TTC549 (cell line): ENCODE results near the gene CEPT1.

Experiments
- FAIRE-seq: peaks from 2 replicates; lab custom pipeline; 2012; peaks lifted over from hg19 to GRCh38; lab: Jason Lieb, UNC

Gene CEPT1

DNA sequence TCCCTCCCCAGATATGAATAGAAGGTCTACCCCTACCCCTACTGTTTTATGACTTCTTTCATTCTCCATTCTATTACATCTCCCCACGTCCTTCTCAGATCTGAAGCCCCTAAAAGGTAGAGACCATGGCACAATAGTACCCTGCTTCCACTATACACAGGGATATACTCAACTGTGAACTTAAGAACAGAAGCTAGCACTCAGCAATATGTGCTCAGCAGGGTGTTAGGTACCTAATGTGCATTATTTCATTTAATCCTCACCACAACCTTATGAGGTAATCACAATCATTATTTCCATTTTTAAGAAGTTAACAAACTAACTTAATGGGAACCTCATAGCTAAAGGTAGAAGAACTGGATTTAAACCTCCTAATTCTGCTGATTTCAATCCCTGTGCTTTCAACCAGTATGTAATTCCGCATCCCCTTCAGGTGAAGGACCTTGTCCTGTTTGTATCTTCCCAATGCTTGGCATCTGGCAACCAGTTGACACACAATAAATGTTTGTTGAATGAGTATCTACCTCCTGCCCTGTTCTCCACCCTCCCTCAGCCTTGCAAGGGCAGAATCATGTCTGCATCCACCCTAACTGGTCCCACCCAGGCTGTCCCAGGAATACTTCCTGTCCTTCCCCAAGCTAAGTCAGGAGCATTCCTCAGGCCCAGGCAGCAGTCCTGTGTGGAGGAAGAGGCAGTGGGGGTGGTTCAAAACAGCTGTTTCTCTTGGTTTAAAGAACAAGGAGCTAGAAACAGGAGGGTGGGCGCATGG is 53.9 kb downstream of the CEPT1 start:
- no peak for FAIRE-seq

GRCh38 chr1:111195002-111195684 is 55.1 kb downstream of the CEPT1 start:
- no peak for FAIRE-seq

DNA sequence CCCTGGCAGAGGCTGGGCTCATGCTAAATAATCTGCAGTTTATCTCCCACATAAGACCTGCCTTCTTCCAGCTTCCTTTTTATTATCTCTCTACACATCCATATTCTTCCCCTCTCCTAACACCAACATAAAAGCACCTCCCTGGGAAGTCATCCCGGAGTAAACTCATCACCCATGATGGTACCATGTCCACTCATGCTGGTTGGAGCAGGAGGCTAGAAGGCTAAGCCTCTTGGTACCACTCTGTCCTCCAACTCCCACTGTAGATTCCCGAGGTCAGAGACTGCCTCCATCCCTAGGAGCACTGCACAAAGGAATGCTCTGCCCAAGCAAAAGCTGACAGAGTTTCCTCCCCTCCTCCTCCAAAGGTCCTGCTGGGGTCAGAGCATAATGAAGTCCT is 56.2 kb downstream of the CEPT1 start:
- no peak for FAIRE-seq

GRCh38 chr1:111197598-111198284 is 57.7 kb downstream of the CEPT1 start:
- FAIRE-seq: no peak

- no peak for FAIRE-seq
Observed at GRCh38 chr1:111198836-111199235, 58.8 kb downstream of the CEPT1 start.

DNA sequence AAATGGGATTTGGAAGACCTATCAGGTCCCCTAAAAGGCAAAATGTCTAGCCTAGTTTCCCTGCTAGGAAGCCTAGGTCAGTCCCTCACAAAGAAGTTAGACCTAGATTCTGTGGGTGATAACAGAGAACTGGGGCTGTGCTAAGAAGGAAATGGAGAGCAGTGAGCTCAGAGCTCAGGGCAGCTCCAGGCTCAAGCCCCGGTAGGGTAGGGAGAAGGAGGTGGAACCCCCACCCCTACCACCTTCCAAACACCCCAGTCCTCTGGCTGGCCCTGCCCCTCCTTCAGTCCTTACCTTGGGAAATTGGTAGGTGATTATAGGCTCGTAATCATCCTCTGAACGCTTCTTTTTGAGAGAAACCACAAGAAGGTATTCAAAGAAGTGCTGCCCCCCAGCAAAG is 59.3 kb downstream of the CEPT1 start:
- no peak for FAIRE-seq

DNA sequence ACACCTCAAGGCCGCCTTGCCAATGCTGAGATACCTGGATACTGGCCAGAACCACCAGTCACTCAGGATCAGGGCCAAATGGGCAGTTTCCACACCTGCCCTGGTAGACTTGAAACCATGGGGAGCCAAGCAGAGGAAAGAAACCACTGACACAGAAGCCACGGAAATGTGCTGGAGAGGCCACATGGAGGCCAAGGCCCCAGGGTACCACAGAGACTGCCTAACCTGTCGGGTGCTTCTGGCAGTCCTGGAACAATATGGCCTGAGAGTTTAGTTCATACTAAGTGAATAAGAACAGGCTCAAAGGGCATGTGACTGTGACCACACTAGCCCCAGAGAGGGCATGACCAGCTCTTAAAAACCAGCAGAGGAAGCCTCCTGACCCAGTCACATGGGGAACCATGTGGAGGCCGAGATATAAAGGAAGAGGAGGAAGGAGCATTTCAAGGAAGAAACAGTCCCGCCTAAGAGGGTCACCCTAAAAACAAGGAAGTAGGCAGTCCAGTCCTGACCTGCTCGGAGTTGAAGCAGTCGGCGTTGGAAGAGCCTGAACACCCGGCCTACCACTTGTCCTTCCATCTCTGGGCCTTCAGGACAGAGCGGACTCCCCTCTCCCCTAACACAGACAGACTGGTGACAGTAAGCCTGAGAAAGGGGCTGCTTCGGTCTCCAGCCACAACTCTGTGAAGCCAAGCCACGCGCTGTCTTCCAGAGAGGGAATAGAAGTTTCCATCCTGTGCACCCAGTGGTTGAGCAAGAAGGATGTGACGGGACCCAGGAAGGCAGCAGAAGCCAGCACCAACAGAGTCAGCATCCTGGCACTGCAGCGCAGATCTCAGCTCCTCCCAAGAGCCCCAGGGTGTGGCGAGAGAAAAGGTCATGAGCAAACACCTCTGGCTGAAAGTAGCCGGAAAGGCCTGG is 60.1 kb downstream of the CEPT1 start, which contains the start of gene DENND2D:
DENND2D (minus strand) TSS at position 766 of the 921 bp plus-strand sequence; CDS start at position 579, 187 bp downstream.
- no peak for FAIRE-seq

DNA sequence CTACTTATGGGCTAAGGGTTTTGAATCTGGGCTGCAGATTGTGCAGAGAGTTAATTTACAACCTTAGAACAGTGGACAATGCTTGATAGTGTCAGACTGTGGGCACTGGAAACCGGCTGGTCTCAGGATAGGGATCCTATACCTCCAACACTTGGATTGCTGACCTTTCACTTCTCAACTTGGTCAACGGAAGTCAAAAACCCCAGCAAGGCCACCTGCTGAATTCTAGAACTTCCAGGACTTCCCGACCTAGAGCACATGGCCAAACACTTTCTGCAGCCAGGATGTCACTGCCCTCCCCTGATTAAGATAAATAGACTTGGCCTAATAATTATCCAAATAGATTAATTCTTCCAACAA is 60.8 kb downstream of the CEPT1 start:
- no peak for FAIRE-seq

GRCh38 chr1:111201275-111202090 is 61.5 kb downstream of the CEPT1 start:
- FAIRE-seq: no peak

DNA sequence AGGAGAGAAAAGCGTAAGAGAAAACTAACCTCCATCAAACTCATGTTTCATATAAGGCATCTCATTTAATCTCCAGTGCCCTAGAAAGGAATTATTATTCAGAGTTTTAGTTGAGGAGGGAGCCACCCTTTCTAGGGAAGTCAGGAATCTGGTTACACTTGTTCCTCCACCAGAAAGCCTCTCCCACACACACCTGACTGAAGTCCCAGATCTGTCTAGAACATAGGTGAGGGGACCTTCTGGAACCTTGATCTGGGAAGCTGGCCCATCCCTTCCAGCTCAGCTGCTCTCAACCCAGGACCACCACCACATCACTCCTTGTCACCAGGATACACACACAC is 62.3 kb downstream of the CEPT1 start:
- FAIRE-seq: no peak

- no peak for FAIRE-seq
Observed at GRCh38 chr1:111202707-111203623, 62.9 kb downstream of the CEPT1 start.

GRCh38 chr1:111203681-111204200 is 63.7 kb downstream of the CEPT1 start:
- FAIRE-seq: no peak

DNA sequence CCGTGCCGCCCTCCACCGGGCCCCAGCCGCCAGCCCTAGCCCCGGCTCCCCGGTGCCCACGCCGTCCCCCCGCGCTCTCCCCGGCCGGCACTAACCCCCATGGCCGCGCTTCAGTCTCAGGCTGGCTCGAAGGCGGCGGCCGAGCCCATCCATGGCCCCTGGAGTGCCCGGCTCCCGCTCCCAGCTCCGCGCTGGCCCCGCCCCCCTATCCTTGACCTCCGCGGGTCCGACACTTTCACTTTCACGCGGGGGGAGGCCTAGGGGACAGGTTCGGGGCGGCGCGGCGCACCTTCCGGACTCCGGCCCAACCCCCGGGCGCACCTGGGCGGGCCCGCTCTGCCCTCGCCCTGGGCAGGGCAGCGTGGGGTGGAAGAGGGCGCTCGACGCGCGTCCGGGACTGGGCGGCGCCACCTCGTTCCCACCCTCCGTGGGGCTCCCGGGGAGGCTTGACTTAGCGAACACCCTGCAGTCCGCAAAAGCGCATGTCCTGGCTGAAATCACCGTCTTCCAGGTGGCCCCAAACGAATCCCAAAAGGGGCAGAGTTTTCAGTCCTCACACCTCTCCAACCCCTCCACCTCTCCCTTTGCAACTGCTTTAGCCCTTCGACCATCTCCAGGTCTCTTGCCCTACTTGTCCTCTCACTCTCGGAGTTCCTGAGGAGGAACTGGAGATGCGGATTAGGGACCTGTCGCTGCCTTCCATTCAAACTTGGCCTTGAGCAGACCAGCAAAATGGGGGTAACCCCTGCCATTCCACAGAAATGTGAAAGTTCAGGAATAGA is 64.4 kb downstream of the CEPT1 start:
- FAIRE-seq: no peak

DNA sequence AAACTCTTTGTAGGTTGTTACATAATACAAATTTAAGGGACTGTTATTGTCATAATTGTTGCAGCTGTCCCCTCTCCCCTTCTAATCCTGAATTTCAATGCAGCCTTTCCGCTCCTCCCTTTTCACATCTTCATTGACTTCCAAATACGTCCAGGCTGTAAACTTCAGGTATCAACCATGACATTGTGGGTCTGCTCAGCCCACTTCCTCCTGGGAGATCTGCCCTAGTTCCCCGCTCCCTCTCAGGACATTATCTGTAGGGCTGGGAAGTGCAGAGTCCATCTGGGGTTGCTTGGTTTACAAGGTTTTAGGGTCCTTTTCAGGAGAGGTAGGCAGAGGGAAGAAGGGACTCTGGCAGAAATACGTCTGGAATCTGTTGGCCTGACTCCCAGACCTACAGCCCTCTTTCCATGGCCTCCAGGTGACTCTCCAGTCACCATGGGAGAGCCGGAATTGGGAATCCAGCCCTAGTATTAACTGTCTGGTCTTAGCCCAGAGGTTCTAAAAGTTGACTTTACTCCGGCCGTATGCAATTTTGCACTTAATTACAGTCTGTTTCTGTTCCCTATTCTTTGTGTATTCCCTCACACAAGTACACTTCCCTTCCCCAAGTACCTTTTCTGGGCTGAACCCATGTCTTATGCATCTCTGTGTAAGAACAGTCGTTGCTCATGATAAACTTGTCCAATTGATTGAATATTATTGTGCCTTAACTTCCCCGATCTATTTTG is 65.1 kb downstream of the CEPT1 start:
- no peak for FAIRE-seq

DNA sequence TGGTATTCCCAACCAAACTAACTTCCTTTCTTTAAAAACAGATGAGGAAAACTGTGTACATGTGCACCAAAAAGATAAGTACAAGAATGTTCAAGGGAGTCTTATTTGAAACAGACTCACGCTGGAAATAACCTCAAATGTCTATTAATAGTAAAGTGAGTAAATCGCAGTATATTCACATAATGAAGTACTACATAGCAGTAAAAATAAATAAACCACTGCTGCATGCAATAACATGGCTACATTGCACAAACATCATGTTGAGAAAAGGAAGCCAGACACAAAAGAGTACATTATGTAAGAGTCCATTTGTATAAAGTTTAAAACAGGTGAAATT is 65.7 kb downstream of the CEPT1 start:
- FAIRE-seq: no peak

- no peak for FAIRE-seq
Observed at GRCh38 chr1:111208921-111209320, 68.9 kb downstream of the CEPT1 start.

GRCh38 chr1:111209622-111210021 is 69.6 kb downstream of the CEPT1 start:
- FAIRE-seq: no peak

DNA sequence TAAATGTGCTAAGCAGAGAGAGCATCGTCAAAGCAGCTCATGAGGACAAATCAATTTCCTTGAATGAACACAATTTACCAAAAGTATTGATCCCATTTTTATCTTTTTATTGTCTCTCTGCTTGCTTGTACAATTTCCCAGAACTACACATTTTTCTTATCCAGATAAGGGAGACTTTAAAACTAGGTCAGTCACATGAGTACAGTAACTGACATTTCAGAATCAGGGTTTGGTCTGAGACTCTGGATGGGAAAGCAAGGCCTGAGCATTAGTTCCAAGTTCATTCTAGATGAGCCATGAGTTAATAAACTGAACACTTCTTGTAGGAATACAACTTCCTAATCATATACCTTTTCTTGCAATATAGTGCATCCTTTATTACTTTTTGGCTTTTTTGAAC is 71.9 kb downstream of the CEPT1 start:
- FAIRE-seq: no peak
